Measurements from ENCODE around the gene ZRANB3.
"Not testable (repeated sequence)": the region's sequence is repeated elsewhere in the genome, so short reads cannot be mapped to it uniquely, and the experiment has no call there.

The ZRANB3 gene

GRCh38 chr2:135485441-135485840, 45.6 kb downstream of the ZRANB3 start:
- no peak for DNase-seq (ENCODE audit: low read depth)

GRCh38 chr2:135475128-135475527, 55.9 kb downstream of the ZRANB3 start:
- no peak for DNase-seq (ENCODE audit: low read depth)

GRCh38 chr2:135473567-135473966, 57.5 kb downstream of the ZRANB3 start:
- DNase-seq (ENCODE audit: low read depth), result no peak

- DNase-seq (ENCODE audit: low read depth), result no peak
Observed at GRCh38 chr2:135471106-135471505, 59.9 kb downstream of the ZRANB3 start.

- no peak for DNase-seq (ENCODE audit: low read depth)
Observed at GRCh38 chr2:135457279-135457678, 73.7 kb downstream of the ZRANB3 start.

- DNase-seq (ENCODE audit: low read depth), result no peak
Observed at GRCh38 chr2:135456835-135457234, 74.2 kb downstream of the ZRANB3 start.

GRCh38 chr2:135456431-135456830, 74.6 kb downstream of the ZRANB3 start:
- no peak for DNase-seq (ENCODE audit: low read depth)

- DNase-seq (ENCODE audit: low read depth), result no peak
Observed at GRCh38 chr2:135454608-135455007, 76.4 kb downstream of the ZRANB3 start.

GRCh38 chr2:135453027-135453426, 78.0 kb downstream of the ZRANB3 start:
- DNase-seq (ENCODE audit: low read depth), result not testable (repeated sequence)

GRCh38 chr2:135451966-135452365, 79.1 kb downstream of the ZRANB3 start:
- no peak for DNase-seq (ENCODE audit: low read depth)

- not testable (repeated sequence) for DNase-seq (ENCODE audit: low read depth)
Observed at GRCh38 chr2:135443013-135443412, 88.0 kb downstream of the ZRANB3 start.

GRCh38 chr2:135435155-135435554, 95.9 kb downstream of the ZRANB3 start:
- not testable (repeated sequence) for DNase-seq (ENCODE audit: low read depth)

- no peak for DNase-seq (ENCODE audit: low read depth)
Observed at GRCh38 chr2:135424849-135425248, 106.2 kb downstream of the ZRANB3 start.

- no peak for DNase-seq (ENCODE audit: low read depth)
Observed at GRCh38 chr2:135422898-135423297, 108.1 kb downstream of the ZRANB3 start.

- DNase-seq (ENCODE audit: low read depth), result no peak
Observed at GRCh38 chr2:135411646-135412045, 119.4 kb downstream of the ZRANB3 start.

GRCh38 chr2:135409436-135409835, 121.6 kb downstream of the ZRANB3 start:
- DNase-seq (ENCODE audit: low read depth), result no peak

GRCh38 chr2:135396259-135396658, 134.8 kb downstream of the ZRANB3 start:
- not testable (repeated sequence) for DNase-seq (ENCODE audit: low read depth)

- no peak for DNase-seq (ENCODE audit: low read depth)
Observed at GRCh38 chr2:135386993-135387392, 144.0 kb downstream of the ZRANB3 start.

GRCh38 chr2:135378591-135378990, 152.4 kb downstream of the ZRANB3 start:
- DNase-seq (ENCODE audit: low read depth), result no peak

- DNase-seq (ENCODE audit: low read depth), result no peak
Observed at GRCh38 chr2:135373702-135374101, 157.3 kb downstream of the ZRANB3 start.

- DNase-seq (ENCODE audit: low read depth), result no peak
Observed at GRCh38 chr2:135349941-135350340, 181.1 kb downstream of the ZRANB3 start.

GRCh38 chr2:135348096-135348704, 182.8 kb downstream of the ZRANB3 start:
- DNase-seq (ENCODE audit: low read depth), result not testable (repeated sequence)

- DNase-seq (ENCODE audit: low read depth), result no peak
Observed at GRCh38 chr2:135337071-135337470, 193.9 kb downstream of the ZRANB3 start.

GRCh38 chr2:135335256-135335655, 195.8 kb downstream of the ZRANB3 start:
- DNase-seq (ENCODE audit: low read depth), result no peak
